Raji (cell line): ENCODE measurements around the gene SERPINA6.

ENCODE experiments used
- POLR2A ChIP-seq: IDR thresholded peaks from 2 replicates; pipeline ENCODE4 v1.6.1; 2011; ENCODE audit warnings: low read depth, low read length, control low read depth; ENCODE audit not compliant: insufficient read depth

SERPINA6 gene

GRCh38 chr14:94338023-94338422, 14.9 kb upstream of the SERPINA6 start:
- TF ChIP-seq POLR2A, result no peak

GRCh38 chr14:94337274-94337673, 14.1 kb upstream of the SERPINA6 start:
- no peak for TF ChIP-seq POLR2A

DNA sequence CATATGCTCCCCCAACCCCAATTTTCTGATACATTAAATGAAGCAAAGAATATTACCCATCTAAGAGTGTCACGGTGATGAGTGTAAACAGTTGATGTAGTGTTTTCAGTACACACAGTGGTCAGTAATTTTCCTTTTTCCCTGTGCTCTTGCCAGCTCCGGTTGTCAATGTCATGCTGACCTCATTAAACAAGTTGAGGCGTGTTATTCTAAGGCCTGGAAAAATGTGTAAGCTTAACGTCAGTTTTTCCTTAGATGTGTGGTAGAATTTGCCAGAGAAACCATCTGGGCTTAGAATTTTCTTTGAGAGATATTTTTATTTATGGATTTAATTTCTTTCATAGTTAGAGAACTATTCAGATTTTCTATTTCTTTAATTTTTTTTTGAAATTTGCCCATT, 11.7 kb upstream of the SERPINA6 start:
- TF ChIP-seq POLR2A, result no peak

DNA sequence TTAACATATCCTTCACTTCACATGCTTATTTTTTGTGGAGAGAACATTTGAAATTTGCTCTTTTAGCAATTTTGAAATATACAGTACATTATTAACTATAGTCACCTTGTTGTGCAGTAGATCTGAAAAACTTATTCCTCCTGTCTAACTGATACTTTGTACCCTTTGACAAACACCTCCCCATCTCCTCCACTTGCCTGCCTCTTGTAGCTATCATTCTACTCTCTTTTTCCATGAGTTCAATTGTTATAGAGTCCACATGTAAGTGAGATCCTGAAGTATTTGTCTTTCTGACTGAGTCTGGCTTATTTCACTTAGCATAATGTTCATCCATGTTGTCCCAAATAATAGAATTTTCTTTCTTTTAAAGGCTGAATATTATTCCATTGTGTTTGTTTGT, 9.5 kb upstream of the SERPINA6 start:
- TF ChIP-seq POLR2A, result no peak

- TF ChIP-seq POLR2A, result no peak
Observed at GRCh38 chr14:94332063-94332583, 9.0 kb upstream of the SERPINA6 start.

- TF ChIP-seq POLR2A, result no peak
Observed at GRCh38 chr14:94331462-94331861, 8.3 kb upstream of the SERPINA6 start.

- TF ChIP-seq POLR2A, result no peak
Observed at GRCh38 chr14:94330857-94331256, 7.7 kb upstream of the SERPINA6 start.

GRCh38 chr14:94330432-94330831, 7.3 kb upstream of the SERPINA6 start:
- no peak for TF ChIP-seq POLR2A

DNA sequence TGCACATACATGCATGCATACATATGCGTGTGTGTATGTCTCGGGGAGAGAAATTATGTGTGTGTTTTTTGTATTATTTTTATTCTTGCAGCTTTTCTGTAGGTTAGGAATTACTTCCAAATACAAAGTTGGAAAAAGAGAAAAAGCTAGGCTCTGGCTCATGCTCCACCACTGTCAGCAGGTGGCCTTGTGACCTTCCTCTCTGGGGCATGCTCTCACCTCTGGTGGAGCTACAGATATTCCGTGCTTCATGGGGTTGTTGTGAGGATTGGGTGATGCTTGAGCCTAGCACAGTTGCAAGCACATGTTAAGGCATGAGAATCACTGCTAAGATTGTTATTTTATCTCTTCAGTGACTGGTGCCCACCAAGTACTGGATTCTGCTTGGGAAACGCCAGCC, 6.7 kb upstream of the SERPINA6 start:
- no peak for TF ChIP-seq POLR2A

GRCh38 chr14:94328196-94328595, 5.1 kb upstream of the SERPINA6 start:
- TF ChIP-seq POLR2A, result no peak

DNA sequence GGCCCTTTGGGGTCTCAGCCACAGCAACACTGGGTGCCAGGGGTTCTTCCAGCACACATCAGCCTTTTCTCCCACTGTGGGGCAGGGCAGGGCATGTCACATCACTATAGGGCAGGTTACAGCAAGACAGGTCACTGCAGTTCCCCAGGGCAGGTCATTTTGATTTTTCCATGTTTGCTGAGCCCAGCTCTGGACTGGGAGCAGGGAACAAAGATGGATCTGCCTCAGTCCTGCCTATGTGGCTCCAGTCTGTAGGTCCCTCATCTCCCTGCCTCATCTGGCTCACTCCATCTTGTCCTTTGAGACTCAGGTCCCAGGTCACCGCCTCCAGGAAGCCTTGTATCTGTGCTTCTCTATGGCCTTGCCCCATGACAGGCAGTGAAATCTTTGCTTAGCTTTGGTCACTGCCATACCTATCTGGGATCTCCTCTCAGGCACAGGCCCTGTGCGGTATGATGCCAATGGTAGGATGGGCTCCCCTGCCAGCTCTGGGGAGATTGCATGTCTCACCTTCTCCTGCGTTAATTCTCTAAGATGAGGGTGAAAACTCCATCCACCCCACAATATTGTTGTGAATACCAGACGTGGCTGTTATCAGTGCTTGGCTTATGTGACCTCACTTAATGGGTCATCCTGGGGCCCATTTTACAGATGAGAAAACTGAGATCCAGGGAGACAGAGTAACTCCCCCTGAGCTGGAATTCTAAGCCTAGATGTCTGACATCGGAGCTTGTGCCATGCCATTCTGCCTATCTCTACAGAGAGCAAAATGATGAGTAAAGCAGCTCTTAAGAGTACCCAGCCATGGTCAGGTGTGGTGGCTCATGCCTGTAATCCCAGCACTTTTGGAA, 1.5 kb downstream of the SERPINA6 start:
- no peak for TF ChIP-seq POLR2A

GRCh38 chr14:94320243-94320642, 2.9 kb downstream of the SERPINA6 start:
- no peak for TF ChIP-seq POLR2A

GRCh38 chr14:94317259-94317658, 5.9 kb downstream of the SERPINA6 start:
- no peak for TF ChIP-seq POLR2A

GRCh38 chr14:94316692-94317091, 6.4 kb downstream of the SERPINA6 start:
- no peak for TF ChIP-seq POLR2A

GRCh38 chr14:94314890-94315289, 8.2 kb downstream of the SERPINA6 start:
- no peak for TF ChIP-seq POLR2A

DNA sequence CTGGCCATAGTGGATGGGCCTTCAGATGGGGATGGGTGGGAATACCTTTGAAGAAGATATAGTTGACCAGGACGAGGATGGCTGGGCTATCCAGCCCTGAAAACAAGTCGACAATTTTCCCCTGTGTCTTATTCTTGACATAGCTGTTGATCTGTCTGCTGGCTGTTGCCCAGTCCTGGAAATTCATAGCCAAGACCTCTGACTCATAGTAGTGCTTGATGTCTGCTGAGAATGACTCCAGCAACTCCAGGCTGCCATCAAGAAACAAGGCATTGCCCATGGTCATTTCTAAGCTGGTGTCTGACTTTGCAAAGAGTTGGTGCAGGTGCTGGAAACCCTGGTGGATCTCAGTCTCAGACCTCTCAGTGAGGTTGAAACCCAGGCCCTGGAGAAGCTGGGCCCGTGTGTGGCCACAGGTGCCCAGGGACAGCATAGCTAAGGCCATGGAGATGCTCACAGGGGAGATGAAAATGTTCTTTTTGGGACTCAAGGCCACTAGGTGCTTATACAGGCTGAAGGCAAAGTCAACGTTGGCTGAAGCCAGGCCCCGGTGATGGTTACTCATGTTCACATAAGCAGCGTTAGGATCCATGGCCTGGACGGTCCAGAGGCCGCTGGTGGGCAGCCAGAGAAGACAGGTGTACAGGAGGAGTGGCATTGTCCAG, 9.0 kb downstream of the SERPINA6 start:
- TF ChIP-seq POLR2A, result no peak
